Pons (tissue), 1 donor: ENCODE results near the gene PDE4D.
"Not testable (repeated sequence)": the region's sequence is repeated elsewhere in the genome, so short reads cannot be mapped to it uniquely, and the experiment has no call there.

ENCODE experiments used
- DNase-seq: peaks from one replicate; pipeline ENCODE4 v3.0.0-alpha.2; 2016; ENCODE audit warnings: low spot score

The PDE4D gene

DNA sequence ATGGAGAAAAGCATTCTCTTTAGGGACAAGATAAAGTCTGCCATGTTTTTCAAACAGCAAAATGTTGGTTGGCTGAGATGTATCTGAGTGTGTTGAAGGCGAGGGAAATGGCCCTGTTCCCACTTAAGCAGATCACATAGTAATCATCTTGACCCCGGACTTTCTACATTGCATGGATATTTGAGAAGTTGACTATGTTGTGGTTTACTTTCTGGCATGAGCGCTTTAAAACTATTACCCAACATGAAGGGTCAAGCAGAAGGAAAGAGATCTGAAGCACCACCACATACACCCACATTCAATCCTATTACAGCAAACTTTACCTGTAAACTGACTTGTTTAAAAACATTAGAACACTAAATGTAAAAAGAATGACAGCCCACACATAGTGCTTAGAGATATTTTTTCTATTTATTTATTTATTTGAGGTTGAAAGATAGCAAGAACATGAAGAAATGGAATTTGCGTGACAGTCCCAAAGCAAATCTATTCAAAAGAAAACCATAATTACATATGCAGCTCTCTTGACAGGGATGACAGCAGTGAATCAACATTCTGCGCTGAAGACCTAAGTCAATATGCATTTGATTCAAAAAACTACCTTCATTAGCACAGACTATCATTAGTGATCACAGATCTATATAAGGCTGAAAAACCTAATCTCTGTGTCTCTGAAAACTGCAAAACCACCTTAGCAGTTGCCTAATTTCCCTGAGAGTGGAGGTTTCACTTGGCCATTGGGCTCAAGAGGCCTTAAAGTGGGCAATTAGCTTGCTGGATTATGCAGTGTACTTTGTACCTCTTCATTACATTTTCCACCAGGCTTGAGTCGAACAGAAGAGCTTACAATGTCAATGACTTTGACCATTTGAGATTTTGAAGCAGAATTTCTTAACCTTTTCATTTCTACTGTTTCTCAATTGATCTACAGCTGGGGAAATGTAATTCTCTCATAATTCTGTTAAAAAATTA is 195.0 kb downstream of the PDE4D start:
- no peak for DNase-seq

- no peak for DNase-seq
Measured at GRCh38 chr5:59694411-59694810, 199.1 kb downstream of the PDE4D start.

GRCh38 chr5:59693492-59694309 is 199.8 kb downstream of the PDE4D start:
- DNase-seq, result no peak

- DNase-seq, result peak; percentile 26
Measured at GRCh38 chr5:59685793-59686192, 207.7 kb downstream of the PDE4D start.

DNA sequence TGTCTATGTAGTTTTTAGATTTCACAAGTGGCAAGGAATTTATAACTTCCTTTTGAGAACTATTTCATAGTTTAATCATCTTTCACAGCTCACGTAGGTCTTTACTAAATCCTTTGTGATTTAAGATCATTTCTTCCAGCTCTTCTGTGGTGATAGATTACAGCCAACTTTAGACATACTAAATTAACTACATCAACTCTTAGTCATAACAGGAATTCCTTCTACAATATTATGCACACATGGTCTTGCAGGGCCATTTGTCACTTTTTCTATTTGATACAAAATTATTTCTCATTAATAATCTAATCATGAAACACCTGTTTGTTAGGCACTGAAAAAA is 208.4 kb downstream of the PDE4D start:
- DNase-seq, result no peak

DNA sequence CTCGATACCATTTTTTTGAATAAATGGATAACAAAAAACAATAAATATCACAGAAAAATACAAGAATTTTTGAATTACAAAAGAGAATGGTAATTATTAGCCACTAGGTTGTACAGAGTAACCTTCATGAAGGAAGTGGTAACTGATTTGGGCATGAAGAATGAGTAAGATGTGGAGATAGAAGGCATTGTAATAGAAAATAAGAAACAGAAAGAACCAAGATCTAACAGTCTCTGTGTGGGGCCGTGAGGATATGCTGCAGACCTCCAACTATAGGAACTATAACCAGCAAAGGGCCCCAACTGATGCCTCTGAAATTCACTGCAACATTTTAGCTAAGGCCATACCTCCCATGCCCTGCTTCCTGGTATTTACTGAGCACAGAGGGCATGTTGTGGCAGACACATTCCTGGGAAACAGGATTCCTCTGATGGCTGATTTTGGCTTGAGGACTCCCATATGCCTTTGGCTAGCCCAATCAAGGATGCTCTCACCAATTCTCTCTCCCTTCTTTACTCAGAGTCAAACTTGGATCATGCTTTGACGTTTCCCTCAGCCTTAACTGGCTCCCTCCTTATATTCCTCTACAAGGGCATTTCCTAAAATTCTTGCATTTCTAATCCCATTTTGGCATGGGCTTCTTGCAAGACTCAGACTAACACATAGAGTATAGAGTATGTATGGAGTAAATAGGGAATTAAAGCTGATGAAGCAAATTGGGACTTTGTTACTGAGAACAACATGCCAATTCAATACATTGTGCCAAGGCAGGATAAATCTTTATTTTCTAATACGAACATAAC is 208.9 kb downstream of the PDE4D start:
- DNase-seq, result no peak

DNA sequence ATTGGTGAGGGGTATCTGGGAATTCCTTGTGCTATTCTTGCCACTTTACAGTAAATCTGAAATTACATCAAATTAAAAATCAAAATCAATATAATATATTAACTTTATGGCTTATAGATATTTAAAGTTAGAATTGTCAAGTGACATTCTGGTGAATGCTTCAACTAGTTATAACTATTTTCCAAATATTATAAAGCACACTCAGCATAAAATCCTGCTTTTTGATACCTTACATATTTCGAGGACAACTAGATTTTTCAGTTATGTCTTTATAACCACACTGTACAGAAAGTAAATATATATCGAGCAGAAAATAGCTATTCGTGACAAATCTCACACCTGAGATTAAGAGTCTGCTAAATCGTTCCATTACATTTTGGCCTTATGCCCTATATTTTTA is 210.2 kb downstream of the PDE4D start:
- no peak for DNase-seq

DNA sequence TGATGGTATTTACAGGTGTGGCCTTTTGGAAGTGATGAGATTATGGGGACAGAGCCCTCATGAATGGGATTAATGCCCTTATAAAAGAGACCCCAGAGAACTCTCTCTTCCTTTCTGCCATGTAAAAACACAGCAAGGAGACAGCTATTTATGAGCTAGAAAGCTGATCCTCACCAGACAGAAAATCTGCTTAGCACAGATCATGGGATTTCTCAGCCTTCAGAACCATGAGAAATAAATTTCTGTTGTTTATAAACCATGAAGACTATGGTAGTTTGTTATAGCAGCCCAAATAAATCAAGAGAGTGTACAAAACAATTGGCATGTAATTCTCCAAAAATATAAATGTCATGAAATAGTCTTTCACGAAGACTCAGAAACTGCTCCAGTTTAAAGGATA is 211.0 kb downstream of the PDE4D start:
- DNase-seq, result no peak

DNA sequence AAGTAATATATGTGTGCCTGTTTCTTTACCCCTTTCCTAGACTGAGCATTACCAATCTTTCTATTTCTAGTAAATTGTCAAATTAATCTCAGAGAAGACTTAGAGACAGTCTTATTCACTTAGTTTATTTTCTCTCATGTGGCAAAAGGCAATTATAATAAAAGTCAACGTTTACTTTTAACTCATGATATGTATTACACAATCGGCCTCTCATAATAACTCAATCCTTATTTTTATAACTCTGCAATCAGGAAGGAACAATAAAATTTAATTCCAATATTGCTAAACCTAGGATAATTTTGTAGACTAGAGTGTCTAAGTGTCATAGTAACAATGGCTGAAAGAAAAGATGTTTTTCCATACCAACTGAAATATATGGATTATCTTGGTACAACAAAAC is 214.6 kb downstream of the PDE4D start:
- DNase-seq, result no peak

GRCh38 chr5:59674763-59675162 is 218.8 kb downstream of the PDE4D start:
- DNase-seq, result no peak

DNA sequence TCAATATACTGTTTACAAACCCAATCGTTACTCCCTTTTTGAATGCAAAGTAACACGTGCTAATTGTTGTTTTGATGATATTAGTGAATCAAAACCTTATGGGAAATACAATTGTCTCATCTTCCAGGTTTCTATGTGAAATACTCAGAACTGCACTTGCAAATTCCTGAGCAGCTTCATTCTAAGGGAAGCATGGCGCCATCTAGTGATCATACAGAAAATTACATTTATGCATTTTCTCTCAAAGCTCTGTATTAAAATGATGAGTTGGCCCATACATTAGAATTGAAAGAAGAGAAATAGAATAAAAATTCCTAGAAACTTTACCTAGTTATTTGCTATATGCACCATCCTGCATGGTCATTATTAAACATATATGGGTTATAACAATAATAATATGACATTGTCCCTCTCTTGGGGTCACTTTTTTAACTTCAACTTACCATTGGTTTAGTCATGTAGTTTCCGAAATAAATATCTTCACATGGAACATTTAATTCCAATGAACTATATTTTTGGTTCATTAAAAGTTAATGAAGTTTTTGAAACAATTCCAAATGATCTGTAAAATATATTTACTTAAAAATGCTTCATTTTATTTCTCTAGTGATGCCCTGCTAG is 220.0 kb downstream of the PDE4D start:
- DNase-seq, result peak; percentile 62

DNA sequence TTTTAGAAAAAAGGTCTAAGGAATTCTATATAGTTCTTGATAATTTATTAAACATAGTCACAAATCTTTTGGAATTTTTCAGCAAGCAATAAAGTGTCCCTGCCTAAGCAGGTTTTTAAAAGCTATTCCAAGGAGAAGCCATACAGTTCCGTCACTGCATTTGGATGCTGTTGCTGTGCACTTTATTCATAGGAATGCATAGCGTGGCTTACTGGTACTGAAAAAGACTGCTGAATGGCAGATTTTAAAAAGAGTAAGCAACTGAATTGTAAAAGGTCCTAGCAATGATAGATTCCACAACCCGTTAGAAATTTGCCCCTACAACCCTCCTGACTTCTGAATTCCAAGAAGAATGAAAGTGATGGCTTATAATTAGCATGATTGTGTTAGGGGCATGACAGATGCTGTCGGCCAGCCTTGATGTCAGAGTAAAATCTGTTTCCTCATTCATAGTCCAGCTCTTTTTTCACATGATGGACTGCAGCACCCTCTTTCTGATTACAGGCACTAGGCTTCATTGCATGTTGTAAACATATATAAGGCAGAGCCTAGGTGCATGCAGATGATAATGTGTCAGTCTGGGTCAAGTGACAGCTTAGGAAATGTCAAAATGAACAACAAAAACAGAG is 227.0 kb downstream of the PDE4D start:
- DNase-seq, result no peak

DNA sequence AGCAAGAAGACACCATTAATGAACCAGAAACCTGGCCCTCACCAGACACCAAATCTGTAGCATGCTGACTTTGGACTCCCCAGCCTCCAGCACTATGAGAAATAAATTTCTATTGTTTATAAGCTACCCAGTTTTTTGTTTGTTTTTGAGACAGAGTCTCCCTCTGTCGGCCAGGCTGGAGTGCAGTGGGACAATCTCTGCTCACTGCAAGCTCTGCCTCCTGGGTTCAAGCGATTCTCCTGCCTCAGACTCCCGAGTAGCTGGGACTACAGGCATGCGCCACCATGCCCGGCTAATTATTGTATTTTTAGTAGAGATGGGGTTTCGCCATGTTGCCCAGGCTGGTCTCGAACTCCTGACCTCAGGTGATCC is 227.7 kb downstream of the PDE4D start:
- not testable (repeated sequence) for DNase-seq

DNA sequence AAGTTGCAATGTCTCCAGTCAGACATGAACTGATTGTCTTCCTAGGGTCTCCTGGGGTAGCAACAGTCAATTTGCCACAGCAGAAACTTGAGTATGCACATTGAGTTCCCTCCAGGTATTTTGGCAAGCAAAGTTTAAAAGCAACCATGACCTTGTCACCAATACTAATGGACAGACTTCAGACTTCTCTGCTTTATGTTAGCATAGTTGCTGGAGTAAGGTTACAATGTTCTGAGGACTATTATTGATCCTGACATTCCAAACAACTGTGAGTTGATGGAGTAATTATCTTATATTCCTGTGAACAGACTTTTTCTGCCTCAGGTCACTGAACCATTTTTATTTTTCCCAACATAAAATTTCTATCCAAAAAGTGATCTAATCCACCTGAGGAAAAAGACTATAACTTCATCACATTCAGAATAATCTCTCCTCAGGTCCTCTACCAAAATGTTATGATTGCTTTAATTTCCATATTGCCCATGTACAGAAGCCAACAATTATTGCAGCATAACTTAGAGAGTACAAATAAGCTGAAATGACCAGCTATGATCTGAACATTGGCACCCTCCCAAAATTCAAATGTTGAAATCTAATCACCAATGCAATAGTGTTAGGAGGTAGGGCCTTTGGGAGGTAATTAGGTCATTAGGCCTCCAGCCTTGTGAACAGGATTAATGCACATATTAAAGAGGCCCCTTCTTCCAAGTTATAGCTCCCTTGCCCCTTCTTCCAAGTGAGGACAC is 228.3 kb downstream of the PDE4D start:
- no peak for DNase-seq

DNA sequence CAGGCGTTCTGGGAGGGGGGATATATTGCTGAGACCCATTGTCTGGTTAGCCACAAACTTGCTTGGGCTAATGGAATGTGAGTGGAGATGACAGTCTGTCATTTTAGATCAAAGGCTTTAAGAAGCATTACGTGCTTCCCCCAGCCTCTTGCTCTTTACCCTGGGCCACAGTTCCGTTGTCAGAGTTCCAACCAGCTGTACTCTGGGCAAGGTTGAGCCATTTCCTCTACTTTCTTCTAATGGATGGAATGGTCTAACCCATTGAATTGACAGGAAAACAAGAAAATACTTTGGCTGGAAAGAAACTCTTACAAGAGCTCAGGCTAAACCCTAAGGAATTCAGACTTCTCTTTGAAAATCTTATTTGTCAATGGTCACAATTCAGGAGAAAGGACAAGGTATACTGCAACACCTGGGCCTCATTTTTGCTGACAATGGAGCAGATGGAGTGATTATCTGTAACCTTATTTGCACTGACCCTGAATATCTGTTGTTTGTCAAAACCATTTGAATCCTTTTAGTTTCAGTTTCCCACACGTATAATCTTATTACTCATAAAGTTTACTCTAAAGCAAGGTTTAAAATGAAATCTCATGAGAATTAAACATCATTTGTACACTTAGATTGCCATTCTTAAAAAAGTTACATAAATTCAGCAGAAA is 231.4 kb downstream of the PDE4D start:
- DNase-seq, result no peak

DNA sequence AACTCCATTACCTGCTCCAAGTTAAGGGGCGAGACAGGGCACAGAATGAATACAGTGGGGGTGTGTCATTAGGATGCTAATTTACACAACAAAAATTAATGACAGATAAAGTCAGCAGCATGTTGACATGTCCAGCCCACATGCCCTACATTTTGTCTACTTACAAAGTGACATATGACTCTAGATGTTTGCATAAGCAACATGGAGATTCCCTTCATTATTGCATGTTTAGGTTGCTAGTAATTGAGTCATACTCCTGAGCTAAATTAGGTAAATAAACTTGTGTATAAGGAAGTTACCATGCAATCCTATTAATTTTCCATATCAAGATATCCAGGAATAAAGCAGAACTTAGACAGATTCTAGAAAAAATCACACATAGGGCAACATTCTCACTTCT is 232.2 kb downstream of the PDE4D start:
- no peak for DNase-seq

DNA sequence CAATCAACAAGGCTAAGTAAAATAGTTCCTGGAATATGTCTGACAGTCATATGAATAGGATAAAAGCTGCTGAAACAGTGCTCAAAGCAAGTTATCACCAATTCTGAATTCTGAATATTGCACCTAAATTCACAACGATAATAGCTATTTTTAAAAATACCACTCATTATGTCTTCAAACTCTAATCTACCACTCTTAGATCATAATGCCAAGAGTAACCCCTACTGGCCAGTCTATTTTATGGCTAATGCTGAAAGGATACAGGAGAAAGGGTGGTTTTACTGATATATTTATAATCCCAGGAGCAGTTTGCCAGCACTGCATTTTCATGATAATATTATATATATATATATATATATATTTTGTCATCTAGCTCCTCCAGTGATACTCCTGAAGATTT is 232.8 kb downstream of the PDE4D start:
- peak; percentile 67 for DNase-seq

DNA sequence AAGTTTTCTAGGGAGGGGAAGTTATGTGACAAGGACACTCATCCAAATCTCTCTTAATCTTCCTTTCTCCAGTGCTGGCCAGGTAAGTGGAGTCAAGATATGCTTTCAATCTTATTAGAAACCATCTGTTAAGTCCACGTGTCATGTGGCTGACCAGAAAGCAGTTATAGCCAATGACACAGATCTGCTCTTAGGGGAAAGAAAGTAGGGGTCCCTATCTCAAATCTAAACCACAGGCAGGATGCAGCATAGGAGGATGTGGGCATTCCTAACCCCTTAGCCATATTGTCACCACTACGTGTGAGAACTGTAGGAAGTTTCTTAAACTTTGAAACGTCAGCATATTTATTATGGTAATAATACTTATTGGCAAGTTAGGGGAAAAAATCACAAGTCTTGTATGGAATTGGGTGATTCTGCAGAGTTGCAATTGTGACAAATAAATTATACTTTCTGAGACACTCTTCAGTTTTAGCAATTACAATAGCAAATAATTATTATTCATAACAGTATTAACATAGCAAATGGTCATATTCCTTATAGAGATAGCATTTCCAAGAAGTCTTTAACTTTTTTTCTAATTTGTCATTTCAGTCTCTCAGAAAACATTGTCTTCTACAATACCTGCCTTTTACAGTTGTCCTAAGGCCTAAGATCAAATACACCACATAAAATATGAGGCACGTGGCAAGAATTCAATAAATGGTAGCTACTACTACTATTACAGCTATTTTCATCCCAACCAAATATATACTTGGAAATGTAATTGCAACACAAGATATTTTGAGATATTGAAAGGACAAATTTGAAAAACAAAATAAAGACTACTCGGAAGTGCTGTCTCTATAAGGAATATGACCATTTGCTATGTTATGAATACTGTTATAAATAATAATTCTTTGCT is 236.9 kb downstream of the PDE4D start:
- DNase-seq, result no peak

GRCh38 chr5:59655693-59656309 is 237.7 kb downstream of the PDE4D start:
- DNase-seq, result no peak
